H1 (cell line): ENCODE results near the gene CRTAC1. TPM values are rescaled to one million over a fixed set of nuclear protein-coding genes. Genes with fewer than 3 reads are reported as not detected.

Experiments used
- CTCF ChIA-PET: fragments of 300-600 bp; sonication (Branson Sonifier 250); formaldehyde crosslinking; loops from one replicate; lab custom pipeline; 2021; ENCODE audit not compliant: partially characterized antibody; lab: Charles Lee
- POLR2A ChIA-PET: fragments of 300-600 bp; sonication (Branson Sonifier 250); formaldehyde crosslinking; loops from one replicate; lab custom pipeline; 2021; ENCODE audit warnings: inconsistent platforms; ENCODE audit not compliant: partially characterized antibody; lab: Charles Lee
- DNase-seq, 2 experiments: peaks; one replicate each; pipeline versions ENCODE4 v3.0.0 to v3.0.0-alpha.2; 2010 to 2022; ENCODE audit warnings: low spot score in 2 of 2, low read depth in 1 of 2, mixed read lengths in 1 of 2
- FAIRE-seq: peaks from 2 replicates; lab custom pipeline; 2011; peaks lifted over from hg19 to GRCh38; lab: Jason Lieb, UNC
- H2AFZ ChIP-seq: 2 replicates; pipeline ENCODE4 v1.8.1; 2012; ENCODE audit warnings: low read length, inconsistent platforms
- H2AK5ac ChIP-seq: 2 replicates; pipeline ENCODE4 v1.6.1; 2013; ENCODE audit warnings: low read depth, low read length
- H2BK120ac ChIP-seq: replicated peaks from 2 replicates; pipeline ENCODE3; 2013; ENCODE audit warnings: low read depth, low read length, inconsistent platforms
- H2BK12ac ChIP-seq: 2 replicates; pipeline ENCODE4 v1.6.1; 2013; ENCODE audit warnings: low read depth, low read length
- H2BK15ac ChIP-seq: 2 replicates; pipeline ENCODE4 v1.6.1; 2013; ENCODE audit warnings: low read length
- H2BK20ac ChIP-seq: 2 replicates; pipeline ENCODE4 v1.6.1; 2013; ENCODE audit warnings: low read length
- H2BK5ac ChIP-seq: 2 replicates; pipeline ENCODE4 v1.6.1; 2013; ENCODE audit warnings: low read depth, low read length
- H3K14ac ChIP-seq: 2 replicates; pipeline ENCODE4 v1.6.1; 2013; ENCODE audit warnings: inconsistent platforms; ENCODE audit not compliant: insufficient read length
- H3K18ac ChIP-seq: 2 replicates; pipeline ENCODE4 v1.6.1; 2013; ENCODE audit warnings: low read length; ENCODE audit errors: extremely low read depth
- H3K23ac ChIP-seq: 2 replicates; pipeline ENCODE4 v1.6.1; 2013; ENCODE audit warnings: inconsistent platforms; ENCODE audit not compliant: insufficient read length
- H3K23me2 ChIP-seq: 2 replicates; pipeline ENCODE4 v1.6.1; 2013; ENCODE audit warnings: low read depth, low read length
- H3K27ac ChIP-seq: 2 replicates; pipeline ENCODE4 v1.6.1; 2011; ENCODE audit warnings: low read depth, low read length, inconsistent platforms
- H3K27me3 ChIP-seq, 4 experiments: replicated peaks in 1 of 4; 1 replicate in 1 of 4; 2 replicates in 3 of 4; pipeline versions ENCODE4 v1.6.1 to v1.8.1; 2011 to 2013; ENCODE audit warnings: low read length in 3 of 4, mild to moderate bottlenecking in 3 of 4, inconsistent platforms in 2 of 4, mixed read lengths in 2 of 4, moderate library complexity in 1 of 4; ENCODE audit not compliant: control insufficient read depth in 3 of 4, insufficient read depth in 3 of 4; ENCODE audit errors: extremely low read depth in 1 of 4
- H3K36me3 ChIP-seq, 4 experiments: 2 replicates each; pipeline versions ENCODE4 v1.6.1 to v1.8.1; 2011 to 2013; ENCODE audit warnings: mild to moderate bottlenecking in 4 of 4, low read length in 3 of 4, moderate library complexity in 2 of 4, control low read depth in 1 of 4, inconsistent platforms in 1 of 4; ENCODE audit not compliant: insufficient read depth in 4 of 4, control insufficient read depth in 2 of 4
- H3K4ac ChIP-seq: replicated peaks from 2 replicates; pipeline ENCODE3; 2013; ENCODE audit warnings: low read length, low read depth, mixed read lengths, inconsistent platforms; ENCODE audit not compliant: insufficient read length
- H3K4me1 ChIP-seq, 4 experiments: replicated peaks in 1 of 4; 1 replicate in 1 of 4; 2 replicates in 3 of 4; pipeline versions ENCODE4 v1.6.1 to v1.8.1; 2011 to 2013; ENCODE audit warnings: low read length in 3 of 4, inconsistent platforms in 2 of 4, mixed read lengths in 1 of 4; ENCODE audit not compliant: insufficient read depth in 4 of 4, control insufficient read depth in 3 of 4
- H3K4me2 ChIP-seq, 2 experiments: 2 replicates each; pipeline versions ENCODE4 v1.6.1 to v1.8.1; 2011 to 2013; ENCODE audit warnings: low read depth in 2 of 2, low read length in 2 of 2, control low read depth in 1 of 2, inconsistent platforms in 1 of 2, mild to moderate bottlenecking in 1 of 2; ENCODE audit not compliant: insufficient read depth in 1 of 2
- H3K4me3 ChIP-seq, 4 experiments: fragments of 200-600, 300-600 bp in 1 of 4; sonication (generic), shearing (Covaris generic), sonication (Bioruptor Twin) in 1 of 4; 2 replicates each; pipeline versions ENCODE4 v1.5.1 to v1.8.1; 2011 to 2016; ENCODE audit warnings: low read length in 4 of 4, low read depth in 3 of 4, control low read depth in 2 of 4, inconsistent platforms in 2 of 4, mild to moderate bottlenecking in 2 of 4, mixed read lengths in 1 of 4, moderate library complexity in 1 of 4; ENCODE audit not compliant: insufficient read depth in 2 of 4; ENCODE audit errors: extremely low read depth in 1 of 4
- H3K56ac ChIP-seq: replicated peaks from 2 replicates; pipeline ENCODE3; 2013; ENCODE audit warnings: low read depth, mild to moderate bottlenecking, mixed read lengths, low read length, inconsistent platforms; ENCODE audit not compliant: insufficient read length
- H3K79me1 ChIP-seq: 2 replicates; pipeline ENCODE4 v1.6.1; 2013; ENCODE audit warnings: low read depth, low read length, control low read depth
- H3K79me2 ChIP-seq, 2 experiments: 2 replicates each; pipeline versions ENCODE4 v1.6.1 to v1.8.1; 2012 to 2013; ENCODE audit warnings: low read length in 2 of 2, mild to moderate bottlenecking in 2 of 2, inconsistent platforms in 1 of 2; ENCODE audit not compliant: insufficient read depth in 2 of 2, control insufficient read depth in 1 of 2
- H3K9ac ChIP-seq, 4 experiments: replicated peaks in 1 of 4; 1 replicate in 1 of 4; 2 replicates in 3 of 4; pipeline versions ENCODE4 v1.6.1 to v1.8.1; 2011 to 2013; ENCODE audit warnings: low read depth in 3 of 4, low read length in 3 of 4, control low read depth in 2 of 4, mild to moderate bottlenecking in 2 of 4, moderate library complexity in 2 of 4, inconsistent platforms in 1 of 4; ENCODE audit errors: extremely low read depth in 1 of 4
- H3K9me3 ChIP-seq, 2 experiments: 2 replicates each; pipeline versions ENCODE4 v1.6.1 to v1.8.1; 2012 to 2013; ENCODE audit warnings: mild to moderate bottlenecking in 2 of 2, moderate library complexity in 2 of 2, control low read depth in 1 of 2, inconsistent platforms in 1 of 2, low read depth in 1 of 2, low read length in 1 of 2, mixed read lengths in 1 of 2; ENCODE audit not compliant: insufficient read depth in 2 of 2
- H4K20me1 ChIP-seq, 2 experiments: replicated peaks in 1 of 2; 2 replicates each; pipeline versions ENCODE3 to v1.8.1; 2011 to 2013; ENCODE audit warnings: inconsistent platforms in 2 of 2, low read length in 2 of 2, mild to moderate bottlenecking in 1 of 2; ENCODE audit not compliant: insufficient read depth in 2 of 2, control insufficient read depth in 1 of 2
- H4K5ac ChIP-seq: 2 replicates; pipeline ENCODE4 v1.6.1; 2013; ENCODE audit warnings: low read length, low read depth, mixed read lengths, inconsistent platforms; ENCODE audit not compliant: insufficient read length
- H4K8ac ChIP-seq: 2 replicates; pipeline ENCODE4 v1.8.0; 2013; ENCODE audit warnings: mild to moderate bottlenecking, moderate library complexity, low read length, inconsistent platforms; ENCODE audit not compliant: insufficient read depth; ENCODE audit errors: extremely low read depth
- H4K91ac ChIP-seq: replicated peaks from 2 replicates; pipeline ENCODE3; 2013; ENCODE audit warnings: low read length, mixed read lengths, inconsistent platforms; ENCODE audit not compliant: insufficient read length
- CBX5 ChIP-seq: fragments of 300-800, 300-1000 bp; sonication (generic); IDR thresholded peaks from 2 replicates; pipeline ENCODE4 v1.7.1; 2016; ENCODE audit warnings: antibody characterized with exemption, low read length, low read depth
- CHD1 ChIP-seq: IDR thresholded peaks from 2 replicates; pipeline ENCODE4 v1.6.1; 2012; ENCODE audit warnings: low read depth, low read length, improper control_type of control experiment
- EP300 ChIP-seq, 2 experiments: IDR thresholded peaks; 1 replicate in 1 of 2; 2 replicates in 1 of 2; pipeline ENCODE4 v1.6.1; 2011 to 2012; ENCODE audit warnings: low read depth in 2 of 2, low read length in 2 of 2, mild to moderate bottlenecking in 2 of 2, borderline replicate concordance in 1 of 2, inconsistent platforms in 1 of 2, moderate library complexity in 1 of 2
- GABPA ChIP-seq: IDR thresholded peaks from 2 replicates; pipeline ENCODE4 v1.6.1; 2011; ENCODE audit warnings: mild to moderate bottlenecking, low read length, moderate library complexity, borderline replicate concordance; ENCODE audit not compliant: insufficient read depth
- KDM5A ChIP-seq: fragments of 200-600 bp; IDR thresholded peaks from 2 replicates; pipeline ENCODE4 v1.7.1; 2012; ENCODE audit warnings: mild to moderate bottlenecking, low read length, inconsistent platforms, mixed read lengths
- PHF8 ChIP-seq: fragments of 200-600 bp; sonication (generic); conservative IDR thresholded peaks from 2 replicates; pipeline ENCODE4 v1.7.1; 2012; ENCODE audit warnings: low read depth, mild to moderate bottlenecking, inconsistent platforms, low read length, moderate library complexity
- RFX5 ChIP-seq: IDR thresholded peaks from 2 replicates; pipeline ENCODE4 v1.6.1; 2011; ENCODE audit warnings: low read depth, low read length, improper control_type of control experiment, borderline replicate concordance
- RNF2 ChIP-seq: fragments of 200-900, 300-1000 bp; sonication (generic); IDR thresholded peaks from 2 replicates; pipeline ENCODE4 v1.7.1; 2016; ENCODE audit warnings: borderline replicate concordance, low read depth, mild to moderate bottlenecking, antibody characterized with exemption, low read length; ENCODE audit not compliant: poor library complexity, severe bottlenecking; ENCODE audit errors: missing control alignments
- WGBS, 2 experiments: shearing (Covaris generic) in 1 of 2; methylation state at CpG; one replicate each; pipeline versions ENCODE4 v1.1.6 to v1.1.7; 2013 to 2015; ENCODE audit warnings: low lambda C conversion rate in 2 of 2, mixed read lengths in 2 of 2, inconsistent platforms in 1 of 2, low coverage in 1 of 2, missing lambda C conversion rate in 1 of 2; ENCODE audit not compliant: insufficient replicate concordance in 2 of 2, insufficient coverage in 1 of 2, insufficient read length in 1 of 2; ENCODE audit errors: extremely low coverage in 1 of 2, missing lambda C conversion rate in 1 of 2; 5-methylcytosine and 5-hydroxymethylcytosine counted together
- polyA plus RNA-seq, 7 experiments: library from polyadenylated mRNA; depleted of rRNA in 3 of 7; stranded (reverse) in 5 of 7; unstranded in 2 of 7; fragments of >200 nt in 5 of 7; fragments of 200-250 nt in 2 of 7; gene quantifications; 1 replicate in 5 of 7; 2 replicates in 1 of 7; 4 replicates in 1 of 7; pipeline versions ENCODE4 v1.2.1 to v1.2.3, GENCODE V29; 2011 to 2013; ENCODE audit warnings: missing spikeins in 2 of 7, mixed read lengths in 2 of 7
- total RNA-seq: library from RNA; stranded (reverse); fragmentation: NEBNext Ultra II Directional; extraction: Animal tissue kit (Norgen Biotek cat#: 25700); gene quantifications from 2 replicates; pipeline ENCODE4 v1.2.1, GENCODE V29; 2021

The CRTAC1 gene
- total and polyA plus RNA-seq, 2 of the 8 experiments (the other 6 are each of a cell fraction or from before 2014, with no cell fraction given): 0.91 to 1.2 TPM

DNA sequence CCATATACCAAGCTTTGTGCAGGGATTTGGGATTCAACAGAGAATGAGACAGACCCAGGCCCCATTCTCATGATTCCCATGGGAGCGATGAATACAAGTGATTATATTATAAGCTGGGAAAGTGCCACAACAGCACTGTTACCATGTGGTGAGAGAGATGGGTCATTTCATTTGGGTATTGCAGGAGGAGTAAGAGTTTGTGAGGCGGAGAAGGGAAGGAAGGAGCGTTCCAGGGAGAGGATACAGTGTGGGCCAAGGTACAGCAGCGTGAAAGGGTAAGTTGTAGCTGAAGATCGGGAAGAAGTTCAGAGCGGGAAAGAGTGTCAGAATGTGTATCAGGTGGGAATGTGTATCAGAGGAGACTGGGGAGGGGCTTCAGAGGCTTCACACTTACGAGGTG, 142.3 kb downstream of the CRTAC1 start:
- no peaks in the 10 kb centered on the region for H4K20me1 ChIP-seq
- H3K79me1 ChIP-seq: no peaks in the 10 kb centered on the region
- no peaks in the 10 kb centered on the region; a peak in 1 of 7 replicates for H3K27me3 ChIP-seq
- H3K4me3 ChIP-seq: no peak overlapping the region
- H3K18ac ChIP-seq: peak overlapping the region; percentile 48; the same call in 1 of the 2 replicates
- no peak overlapping the region for H3K14ac ChIP-seq
- no peak overlapping the region for H4K5ac ChIP-seq
- WGBS, 2 experiments: 93% methylated on average over 7 of the region's 7 CpGs; no CpG with 5 or more reads in 1 of the 2 experiments
- H2BK120ac ChIP-seq: no peak overlapping the region
- H2AFZ ChIP-seq: no peak overlapping the region
- TF ChIP-seq KDM5A: no peak
- TF ChIP-seq PHF8: no peak
- TF ChIP-seq EP300 (IDR thresholded peaks at IDR 0.05; ENCODE audit: borderline replicate concordance in 1 of 2, low read depth in 2 of 2, low read length in 2 of 2): no peak
- TF ChIP-seq RNF2: no peak
- TF ChIP-seq RFX5: no peak
- TF ChIP-seq GABPA: no peak
- no peak for TF ChIP-seq CHD1
- TF ChIP-seq CBX5: no peak
- H4K91ac ChIP-seq: no peak overlapping the region
- peaks cover 4% of the 10 kb centered on the region; the same call in 1 of the 2 replicates for H3K23me2 ChIP-seq
- DNase-seq (no peak), FAIRE-seq (no peak)
- no peak overlapping the region for H3K27ac ChIP-seq
- H3K9me3 ChIP-seq: no peaks in the 10 kb centered on the region
- H2BK12ac ChIP-seq: peak overlapping the region; percentile 92
- 0 out of 2 replicates have a peak overlapping the region, but pooled peaks have one; percentile 34 for H2AK5ac ChIP-seq
- H2BK5ac ChIP-seq: peak overlapping the region; percentile 2; the same call in 1 of the 2 replicates
- H2BK20ac ChIP-seq: peak overlapping the region; percentile 34; the same call in 1 of the 2 replicates
- POLR2A ChIA-PET: interaction anchor here (1.2 to 2.4 kb wide), 4 partner anchors 14 to 143 kb away, joined by 3 to 11 read pairs (median 5); partner anchors contain the start of gene CRTAC1
- H3K4ac ChIP-seq: no peak overlapping the region
- H3K4me1 ChIP-seq: peaks cover 0 to 18% (median 13%) of the 10 kb centered on the region in 4 experiments; a peak in 6 of 7 replicates
- H3K9ac ChIP-seq: no peak overlapping the region
- H2BK15ac ChIP-seq: no peak overlapping the region
- H3K36me3 ChIP-seq: no peaks in the 10 kb centered on the region
- H3K79me2 ChIP-seq: no peaks in the 10 kb centered on the region
- H3K4me2 ChIP-seq: 0 out of 4 replicates have a peak overlapping the region, but pooled peaks of 1 of the 2 experiments have one; percentile 64
- H4K8ac ChIP-seq: no peak overlapping the region
- H3K56ac ChIP-seq: no peak overlapping the region
- CTCF ChIA-PET: interaction anchor here (0.9 to 7.5 kb wide), 17 partner anchors 10 to 154 kb away, joined by 3 to 56 read pairs (median 6); no protein-coding TSS in a partner anchor
- H3K23ac ChIP-seq: no peak overlapping the region
